H1 (cell line): ENCODE data around the gene STAT4. TPM values are rescaled to one million over a fixed set of nuclear protein-coding genes. Genes with fewer than 3 reads are reported as not detected.

Experiments used
- SUZ12 ChIP-seq: fragments of 200-600 bp; sonication (generic); IDR thresholded peaks from 2 replicates; pipeline ENCODE4 v1.6.1; 2012; ENCODE audit warnings: mild to moderate bottlenecking, inconsistent platforms, low read length, moderate library complexity, mixed read lengths
- polyA plus RNA-seq, 7 experiments: library from polyadenylated mRNA; depleted of rRNA in 3 of 7; stranded (reverse) in 5 of 7; unstranded in 2 of 7; fragments of >200 nt in 5 of 7; fragments of 200-250 nt in 2 of 7; gene quantifications; 1 replicate in 5 of 7; 2 replicates in 1 of 7; 4 replicates in 1 of 7; pipeline versions ENCODE4 v1.2.1 to v1.2.3, GENCODE V29; 2011 to 2013; ENCODE audit warnings: missing spikeins in 2 of 7, mixed read lengths in 2 of 7
- total RNA-seq: library from RNA; stranded (reverse); fragmentation: NEBNext Ultra II Directional; extraction: Animal tissue kit (Norgen Biotek cat#: 25700); gene quantifications from 2 replicates; pipeline ENCODE4 v1.2.1, GENCODE V29; 2021
- TF ChIP-seq, protein P1 (sequence below), 3 experiments: IDR thresholded peaks; 1 replicate in 2 of 3; 2 replicates in 1 of 3; pipeline versions ENCODE4 v1.5.1 to v1.6.1; 2011; ENCODE audit warnings: low read length in 3 of 3, mild to moderate bottlenecking in 3 of 3, inconsistent platforms in 2 of 3, low read depth in 1 of 3, moderate library complexity in 1 of 3; ENCODE audit not compliant: insufficient read depth in 1 of 3; ENCODE audit errors: control extremely low read depth in 1 of 3

The STAT4 gene
- total and polyA plus RNA-seq, 2 of the 8 experiments (the other 6 are each of a cell fraction or from before 2014, with no cell fraction given) = 0.36 to 0.63 TPM

DNA sequence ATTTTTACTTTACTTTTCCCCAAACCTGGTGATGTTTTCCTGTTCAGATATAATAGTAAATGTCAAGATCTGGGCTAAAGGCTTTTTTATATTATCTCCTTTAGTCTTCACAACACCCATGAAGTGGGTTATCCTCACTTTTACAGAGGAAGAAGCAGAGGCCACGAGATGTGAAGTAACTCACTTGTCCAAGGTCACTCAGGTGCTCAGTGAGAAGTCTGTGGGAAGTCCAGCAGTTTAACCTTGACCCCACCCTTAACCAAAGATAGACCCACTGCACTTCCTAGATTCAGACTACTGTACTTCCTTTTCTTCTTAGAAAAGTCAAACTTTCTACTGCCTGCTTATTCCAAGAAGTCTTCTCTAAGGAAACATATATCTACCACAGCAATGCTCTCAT lies 80.5 kb downstream of the STAT4 start (continued):
- TF ChIP-seq, protein P1, sequence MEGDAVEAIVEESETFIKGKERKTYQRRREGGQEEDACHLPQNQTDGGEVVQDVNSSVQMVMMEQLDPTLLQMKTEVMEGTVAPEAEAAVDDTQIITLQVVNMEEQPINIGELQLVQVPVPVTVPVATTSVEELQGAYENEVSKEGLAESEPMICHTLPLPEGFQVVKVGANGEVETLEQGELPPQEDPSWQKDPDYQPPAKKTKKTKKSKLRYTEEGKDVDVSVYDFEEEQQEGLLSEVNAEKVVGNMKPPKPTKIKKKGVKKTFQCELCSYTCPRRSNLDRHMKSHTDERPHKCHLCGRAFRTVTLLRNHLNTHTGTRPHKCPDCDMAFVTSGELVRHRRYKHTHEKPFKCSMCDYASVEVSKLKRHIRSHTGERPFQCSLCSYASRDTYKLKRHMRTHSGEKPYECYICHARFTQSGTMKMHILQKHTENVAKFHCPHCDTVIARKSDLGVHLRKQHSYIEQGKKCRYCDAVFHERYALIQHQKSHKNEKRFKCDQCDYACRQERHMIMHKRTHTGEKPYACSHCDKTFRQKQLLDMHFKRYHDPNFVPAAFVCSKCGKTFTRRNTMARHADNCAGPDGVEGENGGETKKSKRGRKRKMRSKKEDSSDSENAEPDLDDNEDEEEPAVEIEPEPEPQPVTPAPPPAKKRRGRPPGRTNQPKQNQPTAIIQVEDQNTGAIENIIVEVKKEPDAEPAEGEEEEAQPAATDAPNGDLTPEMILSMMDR (IDR thresholded peaks at IDR 0.05; ENCODE audit: control extremely low read depth in 1 of 3, insufficient read depth in 1 of 3, low read depth in 1 of 3, low read length in 3 of 3) = no peak
- no peak for TF ChIP-seq SUZ12
